ENCODE measurements around the gene TMEM91.
"Not testable (repeated sequence)": the region's sequence is repeated elsewhere in the genome, so short reads cannot be mapped to it uniquely, and the experiment has no call there.

The TMEM91 gene

GRCh38 chr19:41376241-41376997 is at the start of gene TMEM91:
Gene TMEM91 (plus strand): TSS chr19:41376533. CDS start chr19:41378310, 1,777 bp downstream.
- peak; percentile 42 for DNase-seq

- DNase-seq, result no peak
These were observed 49.2 kb upstream of the TMEM91 start for GRCh38 chr19:41327076-41327575.

- DNase-seq, result peak; percentile 93
These were observed 48.7 kb upstream of the TMEM91 start for GRCh38 chr19:41327576-41328156.

DNA sequence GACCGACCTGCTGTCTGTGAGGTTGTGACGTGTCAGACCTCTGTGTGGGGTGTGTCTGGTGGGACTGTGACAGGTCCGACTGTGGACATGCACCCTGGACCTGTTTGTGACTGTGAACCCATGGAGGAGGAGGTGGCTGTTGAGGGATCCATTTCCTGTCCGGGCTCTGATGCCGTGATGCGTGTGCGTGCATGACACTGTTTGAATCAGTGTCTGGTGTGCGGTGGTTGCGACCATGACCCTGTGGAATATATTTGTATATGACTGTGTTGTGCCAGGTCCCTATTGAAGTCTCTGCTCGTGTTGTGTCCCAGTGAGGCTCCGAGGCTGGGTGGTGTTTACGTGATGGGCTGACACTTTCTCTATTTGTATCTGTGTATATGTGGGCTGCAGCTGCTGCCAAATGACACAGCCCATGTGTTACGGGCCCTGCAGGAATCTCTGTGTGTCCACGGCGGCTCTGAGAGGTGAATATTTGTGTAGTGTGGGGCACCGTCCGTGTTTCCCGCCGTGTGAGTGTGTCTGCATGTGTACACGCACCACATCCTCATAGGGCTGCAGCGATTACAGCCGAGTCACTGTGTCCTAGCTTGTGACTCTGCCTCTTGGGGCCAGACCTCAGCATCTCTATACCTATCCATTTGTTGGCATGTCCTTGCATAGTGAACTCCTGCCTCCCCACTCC is 48.0 kb upstream of the TMEM91 start:
- peak; percentile 51 for DNase-seq

DNA sequence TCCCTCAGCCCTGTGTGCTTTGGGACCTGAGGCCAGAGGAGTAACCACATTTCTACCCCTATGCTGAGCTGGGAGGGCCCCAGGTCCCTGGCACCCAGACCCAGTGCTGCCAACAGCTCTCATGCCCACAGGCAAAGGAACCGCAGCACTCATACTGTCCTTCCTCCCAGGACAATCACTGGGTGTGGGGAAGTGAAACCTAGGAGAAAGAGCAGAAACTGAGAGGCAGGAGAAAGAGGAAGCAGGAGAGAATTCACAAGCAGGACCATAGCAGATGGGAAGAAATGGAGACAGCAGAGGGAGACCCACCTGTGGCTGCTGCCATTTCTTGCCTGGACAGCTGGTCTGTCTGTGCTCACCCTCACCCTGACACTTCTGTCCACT is 47.5 kb upstream of the TMEM91 start:
- DNase-seq, result peak; percentile 92

DNA sequence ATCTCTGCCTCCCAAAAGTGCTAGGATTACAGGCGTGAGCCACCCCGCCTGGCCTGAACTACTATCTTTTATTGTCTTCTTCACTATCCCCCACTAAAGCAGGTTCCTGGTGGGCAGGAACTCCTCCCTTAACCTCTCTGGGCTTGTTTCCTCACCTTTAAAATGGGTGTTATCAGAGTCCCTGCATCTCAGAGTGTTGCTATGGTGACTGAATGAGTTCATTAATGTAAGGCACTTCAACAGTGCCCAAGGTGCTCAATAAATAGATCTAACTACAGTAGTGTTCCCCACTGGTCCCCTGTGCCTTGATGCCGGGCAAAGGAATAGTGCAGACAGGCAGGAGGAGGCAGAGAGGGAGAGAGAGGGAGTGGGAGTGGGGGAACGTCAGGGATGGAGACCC is 45.9 kb upstream of the TMEM91 start:
- no peak for DNase-seq

DNA sequence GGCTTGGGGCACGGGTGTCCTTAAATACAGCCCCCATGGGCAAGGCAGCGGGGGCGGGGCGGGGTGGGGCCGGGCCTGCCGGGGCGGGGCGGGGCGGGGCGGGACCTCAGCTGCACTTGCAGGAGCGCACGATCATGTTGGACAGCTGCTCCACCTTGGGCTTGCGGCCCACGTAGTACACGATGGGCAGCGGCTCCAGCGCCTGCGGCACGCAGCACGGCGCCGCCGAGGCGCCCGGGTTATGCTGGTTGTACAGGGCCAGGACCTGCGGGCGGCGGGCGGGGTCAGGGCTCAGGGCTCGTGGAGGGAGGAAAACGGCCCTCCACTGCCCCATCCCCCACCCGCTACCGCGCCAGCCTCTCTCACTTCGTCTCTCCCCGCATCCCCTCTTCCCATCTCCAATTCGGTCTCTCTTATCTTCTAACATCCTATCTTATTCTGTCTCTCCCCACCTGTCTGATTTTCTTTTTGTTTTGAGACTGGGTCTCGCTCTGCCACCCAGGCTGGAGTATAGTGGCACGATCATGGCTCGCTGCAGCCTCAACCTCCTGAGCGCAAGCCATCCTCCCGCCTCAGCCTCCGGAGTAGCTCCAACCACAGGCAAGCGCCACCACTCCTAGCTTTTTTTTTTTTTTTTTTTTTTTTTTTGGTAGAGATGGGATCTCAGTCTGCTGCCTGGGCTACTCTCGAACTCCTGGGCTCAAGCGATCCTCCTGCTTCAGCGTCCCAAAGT is 45.2 kb upstream of the TMEM91 start:
- no peak for DNase-seq

DNA sequence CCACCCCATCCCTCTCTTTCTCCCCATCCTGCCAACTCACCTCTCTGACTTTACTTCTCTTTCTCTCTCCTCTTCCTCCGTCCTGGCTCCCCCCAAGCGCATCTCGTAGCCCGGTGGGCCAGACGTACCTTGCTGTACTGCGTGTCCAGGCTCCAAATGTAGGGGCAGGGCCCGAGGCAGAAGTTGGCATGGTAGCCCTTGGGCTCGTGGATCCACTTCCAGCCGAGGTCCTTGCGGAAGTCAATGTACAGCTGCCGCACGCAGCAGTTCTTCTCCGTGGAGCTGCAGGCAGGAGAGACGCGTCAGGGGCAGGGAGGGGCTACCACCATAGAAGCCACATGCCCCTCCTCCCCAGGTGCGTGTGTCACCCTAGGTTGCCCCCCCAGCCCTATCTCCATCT is 44.3 kb upstream of the TMEM91 start:
- no peak for DNase-seq

DNA sequence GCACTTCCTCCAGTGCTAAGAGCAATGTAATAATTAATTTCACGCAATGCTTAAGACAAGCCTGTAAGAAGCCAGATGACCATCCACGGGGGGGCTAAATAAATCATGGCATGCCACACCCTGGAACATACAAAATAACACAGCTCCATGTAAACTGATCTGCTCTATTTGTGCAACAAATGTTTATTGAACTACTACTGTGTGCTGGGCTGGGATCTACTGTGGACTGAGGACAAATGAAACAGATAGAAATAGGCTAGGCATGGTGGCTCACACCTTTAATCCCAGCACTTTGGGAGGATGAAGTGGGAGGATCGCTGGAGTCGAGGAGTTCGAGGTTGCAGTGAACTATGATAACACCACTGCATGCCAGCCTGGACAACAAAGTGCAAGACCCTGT is 43.9 kb upstream of the TMEM91 start:
- DNase-seq, result no peak

DNA sequence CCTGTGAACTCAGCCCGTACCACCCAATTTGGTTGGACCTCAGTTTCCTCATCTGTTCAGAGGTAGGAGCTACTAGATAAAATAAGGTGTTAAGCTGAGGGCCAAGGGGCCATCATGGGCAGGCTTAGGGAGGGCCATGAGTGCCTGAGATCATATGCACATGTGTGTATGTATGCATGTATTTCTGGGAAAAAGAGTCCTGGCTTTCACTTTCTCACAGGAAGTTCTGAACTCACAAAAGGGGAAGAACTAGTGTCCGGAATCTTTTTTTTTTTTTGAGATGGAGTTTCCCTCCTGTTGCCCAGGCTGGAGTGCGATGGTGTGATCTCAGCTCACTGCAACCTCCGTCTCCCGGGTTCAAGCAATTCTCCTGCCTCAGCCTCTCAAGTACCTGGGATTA is 41.5 kb upstream of the TMEM91 start:
- peak; percentile 96 for DNase-seq

DNA sequence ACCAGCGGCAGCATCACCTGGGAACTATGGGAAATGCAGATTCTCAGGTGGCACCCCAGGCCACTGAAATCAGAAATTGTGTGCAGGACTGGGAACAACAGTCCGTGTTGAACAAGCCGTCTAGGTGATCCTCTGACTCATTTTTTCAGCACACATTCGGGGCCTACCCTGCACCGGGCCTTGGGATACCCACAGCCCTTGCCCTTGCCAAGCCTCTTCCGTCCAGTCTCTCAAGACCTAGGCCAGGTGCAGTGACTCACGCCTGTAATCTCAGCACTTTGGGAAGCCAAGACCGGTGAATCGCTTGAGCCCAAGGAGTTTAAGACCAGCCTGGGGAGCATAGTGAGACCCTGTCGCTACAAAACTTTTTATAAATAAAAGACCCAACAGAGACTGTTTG is 40.9 kb upstream of the TMEM91 start:
- no peak for DNase-seq

DNA sequence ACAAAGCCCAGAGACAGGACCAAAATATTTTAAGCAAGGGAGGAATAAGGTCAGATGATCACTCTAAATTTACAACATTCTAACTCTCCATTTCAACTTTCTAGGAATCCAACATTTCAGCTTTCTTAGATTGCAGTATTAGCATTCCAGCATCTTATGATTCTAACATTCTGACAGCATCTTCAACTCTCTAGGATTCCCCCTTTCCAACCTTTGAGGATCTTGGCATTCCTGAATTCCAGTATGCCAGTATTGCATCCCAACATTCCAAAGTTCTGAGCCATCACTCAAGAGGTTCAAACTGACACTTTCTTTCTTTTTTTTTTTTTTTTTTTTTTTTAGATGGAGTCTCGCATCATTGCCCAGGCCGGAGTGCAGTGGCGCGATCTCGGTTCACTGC is 36.4 kb upstream of the TMEM91 start:
- DNase-seq, result no peak

- DNase-seq, result peak; percentile 28
These were observed 34.5 kb upstream of the TMEM91 start for GRCh38 chr19:41341669-41342490.

DNA sequence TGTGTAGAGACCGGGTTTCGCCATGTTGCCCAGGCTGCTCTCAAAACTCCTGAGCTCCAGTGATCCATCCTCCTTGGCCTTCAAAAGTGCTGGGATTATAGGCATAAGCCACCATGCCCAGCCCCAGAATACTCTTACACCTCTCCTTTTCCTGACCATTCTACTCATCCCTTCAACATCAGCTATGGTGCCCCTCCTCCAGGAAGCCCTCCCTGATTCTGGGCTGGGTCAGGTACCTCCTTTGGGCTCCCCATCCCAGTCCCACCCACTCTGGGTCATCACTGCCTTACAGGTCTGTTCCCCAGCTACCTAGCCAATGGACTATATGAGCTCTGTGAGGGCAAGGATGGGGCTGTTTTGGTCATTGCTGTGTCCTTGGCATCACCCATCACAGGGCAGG is 32.2 kb upstream of the TMEM91 start:
- no peak for DNase-seq

GRCh38 chr19:41346916-41347315 is 29.4 kb upstream of the TMEM91 start:
- not testable (repeated sequence) for DNase-seq

GRCh38 chr19:41350735-41351338 is 25.5 kb upstream of the TMEM91 start:
- DNase-seq, result peak; percentile 13

DNA sequence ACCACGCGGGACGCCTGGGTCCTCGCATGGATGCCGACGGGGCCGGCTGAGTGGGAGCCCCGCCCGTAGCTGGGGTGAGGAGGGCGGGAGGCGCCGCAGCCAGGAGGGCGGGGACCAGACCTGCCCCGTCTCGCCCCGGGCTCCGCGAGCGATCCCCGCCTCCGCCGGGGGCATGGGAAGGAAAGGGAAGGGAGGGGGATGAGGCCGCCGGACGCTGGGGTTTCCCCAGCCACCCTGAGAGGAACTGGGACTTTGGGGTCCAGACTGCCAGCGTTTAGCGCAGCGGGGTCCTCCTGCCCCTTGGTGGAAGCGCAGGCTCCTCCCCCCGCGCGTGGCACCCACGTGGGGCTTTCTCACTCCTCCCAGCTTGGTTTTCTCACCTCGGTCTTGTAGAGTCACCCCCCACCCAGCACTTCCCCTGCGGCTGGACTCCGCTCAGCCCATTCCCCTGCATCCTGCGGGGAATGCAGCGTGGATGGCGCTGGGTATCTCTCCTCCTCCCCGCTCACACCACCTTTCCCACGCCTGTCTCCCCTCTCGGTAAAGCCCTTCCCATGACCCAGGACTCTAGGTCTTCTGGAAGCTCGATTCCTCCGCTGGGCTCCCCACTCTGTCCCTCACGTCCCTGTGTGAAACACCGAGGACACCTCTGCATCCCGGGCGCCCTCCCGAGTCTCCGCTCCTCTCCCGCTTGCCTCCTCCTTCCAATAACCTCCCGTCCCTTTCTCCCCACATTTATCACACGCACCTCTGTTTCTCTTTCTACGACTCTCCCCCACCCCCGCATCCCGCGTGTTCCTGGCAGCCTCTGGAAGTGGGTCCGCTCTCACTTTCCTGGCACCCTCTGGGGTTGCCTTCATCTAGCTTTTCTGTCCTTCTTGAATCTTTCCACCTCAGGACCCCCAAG is 24.7 kb upstream of the TMEM91 start:
- DNase-seq, result peak; percentile 83

DNA sequence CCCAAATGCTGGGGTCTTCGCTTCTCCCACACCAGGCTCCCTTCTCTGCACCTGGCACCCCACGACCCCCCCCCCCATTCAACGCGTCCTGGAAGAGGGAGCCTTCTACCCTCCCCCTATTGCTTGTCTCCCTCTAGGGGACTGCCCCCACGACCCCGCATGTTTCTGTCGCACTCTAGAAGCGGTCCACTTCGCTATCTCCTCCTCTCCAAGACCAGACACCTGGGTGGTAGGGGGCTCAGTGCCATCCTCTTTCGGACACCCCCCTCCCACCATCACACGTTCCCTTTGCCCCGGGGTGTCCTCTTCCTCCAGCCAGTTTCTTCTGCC is 24.1 kb upstream of the TMEM91 start:
- DNase-seq, result no peak

DNA sequence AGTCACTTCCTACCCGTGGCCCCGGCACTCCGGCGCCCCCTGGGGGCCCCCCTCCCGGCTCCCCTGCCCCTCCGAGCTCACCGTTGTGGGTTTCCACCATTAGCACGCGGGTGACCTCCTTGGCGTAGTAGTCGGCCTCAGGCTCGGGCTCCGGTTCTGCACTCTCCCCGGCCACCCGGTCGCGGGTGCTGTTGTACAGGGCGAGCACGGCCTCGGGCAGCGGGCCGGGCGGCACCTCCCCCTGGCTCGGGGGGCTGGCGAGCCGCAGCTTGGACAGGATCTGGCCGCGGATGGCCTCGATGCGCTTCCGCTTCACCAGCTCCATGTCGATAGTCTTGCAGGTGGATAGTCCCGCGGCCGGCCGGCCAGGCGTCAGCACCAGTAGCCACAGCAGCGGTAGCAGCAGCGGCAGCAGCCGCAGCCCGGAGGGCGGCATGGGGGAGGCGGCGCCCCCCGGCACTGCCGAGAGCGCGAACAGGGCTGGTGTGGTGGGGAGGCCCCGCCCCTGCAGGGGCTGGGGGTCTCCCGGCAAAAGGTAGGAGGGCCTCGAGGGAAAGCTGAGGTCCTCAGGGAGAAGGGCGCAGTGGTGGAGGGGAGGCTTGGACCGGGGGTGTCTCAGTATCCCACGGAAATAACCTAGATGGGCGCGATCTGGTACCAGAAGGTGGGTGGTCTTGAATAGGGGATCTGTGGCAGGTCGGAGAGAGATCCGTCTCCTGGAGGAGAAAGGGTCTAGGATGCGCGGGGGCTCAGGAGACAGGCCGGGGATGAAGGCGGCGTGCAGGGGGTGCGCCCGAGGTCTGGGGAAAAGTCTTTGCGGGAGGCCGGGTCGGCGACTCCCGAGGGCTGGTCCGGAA is 23.5 kb upstream of the TMEM91 start:
- peak; percentile 70 for DNase-seq

Data from inflammatory macrophage treated with lipopolysaccharide for 4 hours (primary cell).